Large intestine (tissue), 12 donors: Measurements from ENCODE around the gene TAF1B. TPM values are rescaled to one million over a fixed set of nuclear protein-coding genes. Genes with fewer than 3 reads are reported as not detected.

ENCODE experiments used
- DNase-seq, 2 donors: peaks; one replicate each; pipeline versions ENCODE4 v3.0.0 to v3.0.0-alpha.2; 2013
- H3K27ac ChIP-seq: one replicate; pipeline ENCODE4 v1.5.1; 2013; ENCODE audit warnings: low read length
- H3K27me3 ChIP-seq: 2 replicates; pipeline ENCODE4 v1.6.1; 2013; ENCODE audit warnings: low read length; ENCODE audit not compliant: control insufficient read depth, insufficient read depth
- H3K36me3 ChIP-seq: 2 replicates; pipeline ENCODE4 v1.6.1; 2013; ENCODE audit warnings: low read length; ENCODE audit not compliant: control insufficient read depth, insufficient read depth
- H3K4me1 ChIP-seq: one replicate; pipeline ENCODE4 v1.6.1; 2013; ENCODE audit warnings: low read length; ENCODE audit not compliant: control insufficient read depth, insufficient read depth
- H3K4me3 ChIP-seq: one replicate; pipeline ENCODE4 v1.5.1; 2013; ENCODE audit warnings: low read length
- H3K9me3 ChIP-seq: one replicate; pipeline ENCODE4 v1.6.1; 2013; ENCODE audit warnings: mild to moderate bottlenecking, low read depth, low read length, moderate library complexity; ENCODE audit not compliant: control insufficient read depth
- WGBS: methylation state at CpG from one replicate; pipeline ENCODE4 v1.1.5; 2013; ENCODE audit warnings: low lambda C conversion rate; ENCODE audit not compliant: insufficient coverage; 5-methylcytosine and 5-hydroxymethylcytosine counted together
- long read RNA-seq, 11 donors: transcript quantifications; one replicate each; lab custom pipeline, GENCODE V29; 2026
- polyA plus RNA-seq: library from polyadenylated mRNA; unstranded; fragments of 120-200 nt; gene quantifications from one replicate; pipeline ENCODE4 v1.2.1, GENCODE V29; 2013

Gene TAF1B
- polyA plus RNA-seq = 12.0 TPM
- long read RNA-seq, donor 1, partial matches to known transcripts = 0 of 1 reads
- long read RNA-seq, donor 1, other reads (novel, unspliced or antisense) = 0 of 1 reads
- long read RNA-seq, donor 2, partial matches to known transcripts = 0 of 3 reads
- long read RNA-seq, donor 2, other reads (novel, unspliced or antisense) = 0 of 3 reads
- long read RNA-seq, donor 3 = 0 reads
- long read RNA-seq, donor 4 = 0 reads
- long read RNA-seq, donor 5, partial matches to known transcripts = 0 of 1 reads
- long read RNA-seq, donor 5, other reads (novel, unspliced or antisense) = 0 of 1 reads
- long read RNA-seq, donor 6 = 0 reads
- long read RNA-seq, donor 7, partial matches to known transcripts = 0 of 2 reads
- long read RNA-seq, donor 7, other reads (novel, unspliced or antisense) = 0 of 2 reads
- long read RNA-seq, donor 8 = 0 reads
- long read RNA-seq, donor 9, partial matches to known transcripts = 0 of 1 reads
- long read RNA-seq, donor 9, other reads (novel, unspliced or antisense) = 0 of 1 reads
- long read RNA-seq, donor 10, partial matches to known transcripts = 0 of 2 reads
- long read RNA-seq, donor 10, other reads (novel, unspliced or antisense) = 0 of 2 reads
- long read RNA-seq, donor 11, partial matches to known transcripts = 0 of 2 reads
- long read RNA-seq, donor 11, other reads (novel, unspliced or antisense) = 0 of 2 reads

- H3K27ac ChIP-seq = peak within 1 kb of the TSS; percentile 85
- H3K36me3 ChIP-seq = peaks cover 5% of the 10 kb centered on the region
- H3K4me3 ChIP-seq = peak within 1 kb of the TSS; percentile 89
- no CpG with 5 or more reads among the region's 70 CpGs for WGBS
- H3K27me3 ChIP-seq = no peaks in the 10 kb centered on the region
- DNase-seq = peak; percentile 90 to 97
- H3K4me1 ChIP-seq = peaks cover 3% of the 10 kb centered on the region
- no peaks in the 10 kb centered on the region for H3K9me3 ChIP-seq
These were observed at the start of gene TAF1B for GRCh38 chr2:9843229-9844035. Gene TAF1B (plus strand): TSS chr2:9843474. CDS start chr2:9843542, 68 bp downstream.

DNA sequence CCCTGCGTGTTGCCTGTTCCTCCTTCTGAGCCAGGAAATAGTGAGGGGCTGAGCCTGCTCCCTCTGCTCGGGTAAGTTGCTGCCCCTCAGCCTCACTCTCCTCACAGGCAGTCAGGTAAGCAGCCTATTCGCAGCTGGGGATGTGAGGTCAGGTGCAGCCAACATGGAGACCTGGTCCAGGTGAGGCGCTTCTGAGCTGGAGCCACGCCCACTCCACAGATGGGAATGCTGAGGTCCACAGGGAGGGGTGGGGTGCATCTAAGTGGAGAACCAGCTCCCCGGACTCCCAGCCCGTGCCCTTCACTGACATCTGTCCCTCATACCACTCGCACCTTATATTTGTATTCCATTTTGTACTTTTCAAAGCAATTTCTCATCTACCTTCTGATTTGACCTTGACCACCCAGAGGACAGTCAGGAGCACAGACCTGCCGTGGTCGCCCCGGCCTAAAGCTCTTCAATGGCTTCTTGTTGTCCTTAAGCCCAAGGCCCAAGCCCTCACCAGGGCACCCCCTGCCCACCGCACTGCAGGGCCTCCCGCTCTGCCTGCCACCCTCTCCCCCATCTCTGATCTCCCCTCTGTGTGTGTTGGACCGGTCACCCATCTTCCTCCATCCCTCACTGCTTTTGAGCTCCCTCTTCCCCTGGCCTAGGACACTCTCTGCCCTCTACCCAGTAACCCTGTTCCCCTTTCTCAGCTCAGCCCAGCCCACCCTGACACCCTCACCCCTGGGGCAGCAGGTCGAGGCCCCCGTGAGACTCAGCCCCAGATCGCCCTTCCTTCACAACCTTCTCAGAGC, 49.2 kb upstream of the TAF1B start:
- Histone ChIP-seq H3K36me3 (no peaks in the 10 kb centered on the region), H3K27ac (no peak overlapping the region), H3K27me3 (no peaks in the 10 kb centered on the region), H3K4me1 (peaks cover 23% of the 10 kb centered on the region), H3K9me3 (no peaks in the 10 kb centered on the region), H3K4me3 (no peak overlapping the region)
- no CpG with 5 or more reads among the region's 17 CpGs for WGBS
- no peak for DNase-seq

DNA sequence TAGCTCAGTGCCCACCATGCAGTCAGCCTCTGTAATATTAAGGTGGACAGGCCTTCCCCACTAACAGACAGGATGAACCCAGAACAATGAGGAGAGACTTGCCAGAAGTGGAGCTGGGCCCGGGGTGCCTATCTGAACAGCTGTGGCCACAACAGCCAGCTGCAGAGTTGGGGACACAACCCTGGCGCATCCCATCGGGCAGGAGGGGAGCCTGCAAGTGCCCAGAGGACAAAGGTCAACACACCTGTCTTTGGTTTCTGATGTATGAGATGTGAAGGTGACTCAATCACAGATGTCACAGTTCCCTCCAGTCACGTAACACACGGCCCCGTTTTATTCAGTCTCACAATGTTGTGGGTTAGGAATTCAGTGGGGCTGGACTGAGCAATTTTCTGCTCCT, 48.2 kb upstream of the TAF1B start:
- H3K9me3 ChIP-seq = no peaks in the 10 kb centered on the region
- H3K27me3 ChIP-seq = no peaks in the 10 kb centered on the region
- no peak for DNase-seq
- H3K4me3 ChIP-seq = no peak overlapping the region
- H3K4me1 ChIP-seq = peaks cover 32% of the 10 kb centered on the region
- H3K36me3 ChIP-seq = no peaks in the 10 kb centered on the region
- no CpG with 5 or more reads among the region's 6 CpGs for WGBS
- H3K27ac ChIP-seq = no peak overlapping the region

DNA sequence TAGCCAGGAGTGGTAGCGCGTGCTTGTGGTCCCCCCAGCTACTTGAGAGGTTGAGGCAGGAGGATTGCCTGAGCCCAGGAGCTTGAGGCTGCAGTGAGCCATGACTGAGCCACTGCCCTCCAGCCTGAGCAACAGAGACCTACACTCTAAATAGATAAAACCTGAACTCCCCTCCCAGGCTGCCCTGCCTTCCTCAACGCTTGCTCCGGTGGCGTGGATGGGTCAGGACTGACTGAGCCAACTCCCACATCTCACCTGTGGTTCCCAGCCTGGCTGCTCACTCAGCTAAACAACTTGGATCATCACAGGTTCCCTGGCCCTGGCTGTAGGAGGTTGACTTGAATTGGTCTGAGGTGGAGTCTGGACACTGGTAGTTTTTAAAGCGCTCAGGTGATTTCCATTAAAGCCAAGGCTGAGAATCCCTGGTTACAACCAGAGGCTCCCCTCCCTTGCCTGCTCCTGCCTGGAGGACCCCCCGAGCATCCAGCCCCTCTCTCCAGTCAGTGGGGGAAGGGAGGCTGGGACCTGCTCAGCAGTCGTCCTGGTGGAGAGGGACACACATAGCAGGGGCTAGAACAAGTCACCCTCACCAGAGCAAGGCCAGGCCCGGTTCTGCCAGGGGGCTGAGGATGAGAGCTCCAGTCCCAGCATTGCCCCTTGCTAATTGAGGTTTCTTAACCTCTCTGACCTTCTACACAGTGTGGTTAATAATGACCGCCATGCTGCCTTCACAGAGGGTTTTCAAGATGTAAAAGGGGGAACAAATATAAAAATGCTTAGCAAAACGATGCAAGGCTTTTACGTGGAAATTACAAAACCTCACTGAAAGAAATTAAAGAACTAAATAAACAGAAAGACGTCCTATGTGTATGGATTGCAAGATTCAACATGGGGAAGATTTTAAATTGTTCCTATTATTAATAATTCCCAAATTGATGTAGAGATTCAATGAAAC, 46.9 kb upstream of the TAF1B start:
- H3K27me3 ChIP-seq = no peaks in the 10 kb centered on the region
- no peak overlapping the region for H3K27ac ChIP-seq
- 88% methylated on average over 3 of the region's 13 CpGs for WGBS
- no peaks in the 10 kb centered on the region for H3K9me3 ChIP-seq
- DNase-seq = no peak
- no peak overlapping the region for H3K4me3 ChIP-seq
- peaks cover 44% of the 10 kb centered on the region for H3K4me1 ChIP-seq
- H3K36me3 ChIP-seq = no peaks in the 10 kb centered on the region

DNA sequence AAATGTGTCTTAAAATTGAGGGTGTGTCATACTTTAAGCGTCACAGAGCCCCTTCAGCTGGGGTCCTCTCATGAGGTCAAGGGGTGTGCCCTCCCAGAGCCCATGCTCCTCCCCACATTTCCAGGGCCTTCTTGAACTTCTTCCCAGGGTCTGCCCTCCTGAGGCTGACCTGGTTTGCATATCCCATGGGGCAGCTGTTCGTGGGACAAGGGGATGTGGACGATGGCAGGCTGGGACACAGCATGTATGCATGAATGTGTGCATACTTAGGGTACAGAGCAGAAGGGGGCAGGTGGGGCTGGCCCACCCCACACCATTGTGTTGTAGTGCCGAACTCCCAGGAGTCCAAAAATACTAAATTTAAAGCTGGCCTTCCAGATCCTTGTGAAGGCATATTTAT, 46.2 kb upstream of the TAF1B start:
- Histone ChIP-seq H3K27me3 (no peaks in the 10 kb centered on the region), H3K36me3 (no peaks in the 10 kb centered on the region), H3K9me3 (no peaks in the 10 kb centered on the region), H3K4me1 (peaks cover 47% of the 10 kb centered on the region), H3K27ac (peak overlapping the region; percentile 89), H3K4me3 (no peak overlapping the region)
- DNase-seq = no peak
- WGBS = no CpG with 5 or more reads among the region's 4 CpGs

- H3K36me3 ChIP-seq = no peaks in the 10 kb centered on the region
- H3K27ac ChIP-seq = peak overlapping the region; percentile 89
- DNase-seq = peak; percentile 60 to 84
- H3K27me3 ChIP-seq = no peaks in the 10 kb centered on the region
- H3K9me3 ChIP-seq = no peaks in the 10 kb centered on the region
- H3K4me3 ChIP-seq = no peak overlapping the region
- no CpG with 5 or more reads among the region's 18 CpGs for WGBS
- H3K4me1 ChIP-seq = peaks cover 55% of the 10 kb centered on the region
These were observed 45.4 kb upstream of the TAF1B start for GRCh38 chr2:9797681-9798556.

DNA sequence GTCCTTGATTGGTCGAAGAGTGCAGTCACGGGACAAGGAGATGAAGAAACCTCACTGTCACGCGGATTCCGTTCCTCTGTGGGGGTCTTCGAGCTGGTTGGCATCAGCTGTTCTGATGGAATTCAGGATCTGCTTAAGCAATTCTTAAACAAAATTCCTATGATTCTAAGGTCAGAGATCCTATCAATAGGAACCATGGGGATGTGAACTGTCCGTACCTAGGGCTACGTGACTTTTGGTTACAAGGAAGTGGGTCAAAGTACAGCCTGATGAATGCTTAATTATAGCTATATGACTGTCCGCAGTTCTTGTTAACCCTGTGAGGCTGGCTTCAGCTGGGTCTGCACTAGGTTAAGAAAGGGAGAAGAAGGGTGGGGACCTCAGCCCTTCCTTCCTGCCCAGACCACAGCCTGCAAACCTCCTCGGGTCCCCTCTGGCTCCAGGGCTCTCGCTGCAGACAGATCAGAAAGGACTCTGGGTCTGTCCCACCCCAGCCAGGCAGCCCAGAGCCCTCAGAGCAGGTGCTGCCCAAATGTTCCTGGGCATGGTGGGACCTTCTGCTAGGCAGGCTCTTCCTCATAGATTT, 44.2 kb upstream of the TAF1B start:
- WGBS = no CpG with 5 or more reads among the region's 11 CpGs
- no peaks in the 10 kb centered on the region for H3K9me3 ChIP-seq
- no peaks in the 10 kb centered on the region for H3K27me3 ChIP-seq
- no peaks in the 10 kb centered on the region for H3K36me3 ChIP-seq
- peak; percentile 76 to 91 for DNase-seq
- peak overlapping the region; percentile 5 for H3K4me3 ChIP-seq
- H3K4me1 ChIP-seq = peaks cover 62% of the 10 kb centered on the region
- peak overlapping the region; percentile 89 for H3K27ac ChIP-seq

DNA sequence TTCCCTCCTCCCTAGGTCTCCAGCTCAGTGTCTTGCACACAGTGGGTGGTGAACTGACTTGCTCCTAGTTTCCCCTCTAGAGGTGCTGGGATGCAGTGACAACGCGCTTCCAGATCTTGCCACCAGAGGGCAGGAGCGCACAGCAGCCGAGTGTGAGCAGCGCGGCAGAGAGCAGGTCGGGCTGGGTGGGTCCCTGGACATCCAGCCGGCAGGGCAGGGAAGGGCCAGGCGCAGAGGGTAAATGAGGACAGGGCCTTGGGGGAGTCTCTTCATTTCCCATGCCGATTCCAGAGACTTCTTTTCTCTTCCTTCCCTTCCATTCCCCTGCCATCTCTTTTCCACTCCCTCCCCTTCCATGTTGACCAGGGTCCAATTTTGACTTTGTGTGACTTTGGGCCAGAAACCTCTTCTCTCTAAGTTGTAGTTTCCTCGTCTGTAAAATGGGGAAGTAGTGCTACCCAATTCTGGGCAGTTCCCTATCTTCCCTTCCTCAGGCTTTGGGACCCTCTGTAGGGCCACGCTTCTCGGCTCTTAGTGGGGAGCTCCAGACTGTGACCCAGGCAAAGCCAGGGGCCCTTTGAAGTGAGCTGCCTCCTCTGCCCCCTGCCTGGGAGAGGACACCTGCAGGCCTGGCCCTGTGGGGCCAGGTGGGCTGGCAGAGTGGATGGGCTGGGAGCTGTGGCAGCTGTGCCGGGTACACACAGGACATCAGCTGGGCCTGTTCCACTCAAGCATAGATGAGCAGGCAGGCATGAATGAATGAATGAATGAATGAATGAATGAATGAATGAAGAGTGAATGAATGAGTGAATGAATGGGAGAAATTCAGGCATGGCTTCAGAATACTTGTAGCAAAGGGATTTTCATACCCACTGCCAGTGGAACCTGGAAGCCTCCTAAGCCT, 43.3 kb upstream of the TAF1B start:
- H3K4me1 ChIP-seq = peaks cover 62% of the 10 kb centered on the region
- H3K27me3 ChIP-seq = no peaks in the 10 kb centered on the region
- H3K4me3 ChIP-seq = peak overlapping the region; percentile 5
- no peaks in the 10 kb centered on the region for H3K36me3 ChIP-seq
- WGBS = 0% methylated on average over 1 of the region's 14 CpGs
- H3K9me3 ChIP-seq = no peaks in the 10 kb centered on the region
- peak overlapping the region; percentile 89 for H3K27ac ChIP-seq
- DNase-seq = peak; percentile 84
